HG02642 (cell line): ENCODE measurements around the gene TRPV4.

Source experiments
- ATAC-seq: cut with Tn5 transposase; IDR thresholded peaks from one replicate; pipeline ENCODE4 v1.9.1; 2021; ENCODE audit warnings: mild to moderate bottlenecking; ENCODE audit not compliant: unreplicated experiment, poor library complexity

Gene TRPV4

GRCh38 chr12:109810954-109811623 is 22.1 kb downstream of the TRPV4 start:
- no peak for ATAC-seq

- ATAC-seq = no peak
Measured at GRCh38 chr12:109808876-109809646, 24.1 kb downstream of the TRPV4 start.

GRCh38 chr12:109807954-109808643 is 25.1 kb downstream of the TRPV4 start:
- no peak for ATAC-seq

GRCh38 chr12:109804820-109805761 is 28.1 kb downstream of the TRPV4 start:
- ATAC-seq = no peak

GRCh38 chr12:109803678-109804077 is 29.5 kb downstream of the TRPV4 start:
- no peak for ATAC-seq

GRCh38 chr12:109802828-109803227 is 30.4 kb downstream of the TRPV4 start:
- ATAC-seq = no peak

- no peak for ATAC-seq
Measured at GRCh38 chr12:109800536-109800935, 32.7 kb downstream of the TRPV4 start.

GRCh38 chr12:109798691-109799090 is 34.5 kb downstream of the TRPV4 start:
- ATAC-seq = no peak

- no peak for ATAC-seq
Measured at GRCh38 chr12:109797905-109798669, 35.1 kb downstream of the TRPV4 start.

- no peak for ATAC-seq
Measured at GRCh38 chr12:109796057-109796456, 37.1 kb downstream of the TRPV4 start.

GRCh38 chr12:109795023-109795422 is 38.2 kb downstream of the TRPV4 start:
- ATAC-seq = no peak

GRCh38 chr12:109793826-109794501 is 39.2 kb downstream of the TRPV4 start:
- no peak for ATAC-seq

GRCh38 chr12:109793411-109793810 is 39.8 kb downstream of the TRPV4 start:
- no peak for ATAC-seq

GRCh38 chr12:109792992-109793391 is 40.2 kb downstream of the TRPV4 start:
- no peak for ATAC-seq

GRCh38 chr12:109789526-109790048 is 43.6 kb downstream of the TRPV4 start:
- ATAC-seq = no peak

GRCh38 chr12:109786799-109787198 is 46.4 kb downstream of the TRPV4 start:
- no peak for ATAC-seq

- no peak for ATAC-seq
Measured at GRCh38 chr12:109785854-109786253, 47.3 kb downstream of the TRPV4 start.

- no peak for ATAC-seq
Measured at GRCh38 chr12:109783965-109784244, 49.3 kb downstream of the TRPV4 start.
